KMS-11 (cell line): ENCODE results near the gene CFC1B.
"Not testable (repeated sequence)": the region's sequence is repeated elsewhere in the genome, so short reads cannot be mapped to it uniquely, and the experiment has no call there.

Experiments
- H2AFZ ChIP-seq: fragments of 200-600 bp; sonication (generic); 2 replicates; pipeline ENCODE4 v1.6.1; 2016; ENCODE audit warnings: antibody characterized with exemption, mixed run types, low read depth
- H3K27ac ChIP-seq: fragments of 200-600 bp; sonication (generic); 2 replicates; pipeline ENCODE4 v1.6.1; 2016; ENCODE audit warnings: mild to moderate bottlenecking, mixed run types
- H3K27me3 ChIP-seq: fragments of 200-600 bp; sonication (generic); 2 replicates; pipeline ENCODE4 v1.6.1; 2017; ENCODE audit warnings: mild to moderate bottlenecking, low read depth, mixed run types, moderate library complexity; ENCODE audit not compliant: insufficient read depth
- H3K36me3 ChIP-seq: fragments of 200-600 bp; sonication (generic); 2 replicates; pipeline ENCODE4 v1.6.1; 2017; ENCODE audit warnings: mild to moderate bottlenecking, mixed run types; ENCODE audit not compliant: insufficient read depth
- H3K4me1 ChIP-seq: fragments of 200-600 bp; sonication (generic); 2 replicates; pipeline ENCODE4 v1.6.1; 2016; ENCODE audit warnings: mild to moderate bottlenecking, low read depth, mixed run types; ENCODE audit not compliant: poor library complexity, severe bottlenecking
- H3K4me2 ChIP-seq: fragments of 200-600 bp; sonication (generic); 2 replicates; pipeline ENCODE4 v1.7.0; 2016; ENCODE audit warnings: mild to moderate bottlenecking, mixed run types
- H3K4me3 ChIP-seq: fragments of 200-600 bp; sonication (generic); IDR thresholded peaks from 2 replicates; pipeline ENCODE4 v1.6.1; 2017; ENCODE audit warnings: low read depth, low read length, mixed read lengths; ENCODE audit not compliant: insufficient read depth
- H3K79me2 ChIP-seq: fragments of 200-600 bp; sonication (generic); 2 replicates; pipeline ENCODE4 v1.6.1; 2016; ENCODE audit warnings: low read depth, mixed run types; ENCODE audit not compliant: insufficient read depth
- H3K9ac ChIP-seq: fragments of 200-600 bp; sonication (generic); 2 replicates; pipeline ENCODE4 v1.6.1; 2016; ENCODE audit warnings: mild to moderate bottlenecking, mixed run types
- H4K20me1 ChIP-seq: fragments of 200-600 bp; sonication (generic); 2 replicates; pipeline ENCODE4 v1.6.1; 2016; ENCODE audit warnings: mild to moderate bottlenecking, mixed run types; ENCODE audit not compliant: insufficient read depth

Gene CFC1B

DNA sequence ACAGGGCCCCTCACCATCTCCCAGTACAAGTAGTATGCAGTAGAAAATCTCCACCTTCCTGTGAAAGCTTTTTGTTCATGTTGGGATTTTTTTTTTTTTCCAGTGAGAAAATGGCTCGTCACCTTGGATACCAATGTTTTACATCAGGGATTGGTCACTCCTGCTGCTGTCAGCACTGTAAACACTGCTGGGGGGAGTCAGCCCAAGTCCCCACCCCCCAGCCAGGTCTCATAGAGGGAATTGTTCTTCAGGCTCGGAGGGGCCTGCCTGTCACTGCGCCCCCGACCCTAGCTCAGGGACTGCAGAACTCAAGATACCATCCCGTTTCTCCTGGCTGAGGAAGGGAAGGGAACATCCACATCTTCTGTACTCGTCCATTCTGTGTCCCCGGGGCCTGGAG, at the start of gene CFC1B:
Gene CFC1B, plus strand, starts transcription at position 231 of the 400 bp plus-strand sequence. CDS start 263 bp downstream, outside the sequence.
- not testable (repeated sequence) for H4K20me1 ChIP-seq, H3K27me3 ChIP-seq, H3K9ac ChIP-seq, H3K4me3 ChIP-seq, H3K27ac ChIP-seq, H3K36me3 ChIP-seq, H2AFZ ChIP-seq, H3K4me2 ChIP-seq, H3K79me2 ChIP-seq, H3K4me1 ChIP-seq

DNA sequence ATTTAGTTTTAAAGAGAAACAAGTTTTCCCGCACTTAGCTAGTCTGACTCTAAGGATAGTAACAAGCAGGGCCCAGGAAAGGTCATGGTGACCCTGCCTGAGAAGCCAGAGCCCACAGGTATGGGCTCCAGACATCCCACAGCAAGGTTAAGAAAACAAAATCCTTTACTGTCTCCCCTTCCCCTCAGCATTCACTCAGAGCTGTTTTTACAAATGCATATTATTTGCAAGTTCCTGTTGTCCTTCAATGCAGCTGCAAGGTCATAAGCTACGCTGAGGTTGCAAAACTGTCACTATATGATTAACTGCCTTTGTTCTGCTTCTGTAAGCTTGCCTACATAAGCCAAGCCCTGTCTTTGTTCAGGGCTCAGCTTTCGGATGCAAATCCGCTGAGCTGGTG, 29.9 kb upstream of the CFC1B start:
- not testable (repeated sequence) for H3K79me2 ChIP-seq, H4K20me1 ChIP-seq, H3K9ac ChIP-seq, H3K4me1 ChIP-seq, H2AFZ ChIP-seq, H3K4me3 ChIP-seq, H3K36me3 ChIP-seq, H3K27ac ChIP-seq, H3K27me3 ChIP-seq, H3K4me2 ChIP-seq

DNA sequence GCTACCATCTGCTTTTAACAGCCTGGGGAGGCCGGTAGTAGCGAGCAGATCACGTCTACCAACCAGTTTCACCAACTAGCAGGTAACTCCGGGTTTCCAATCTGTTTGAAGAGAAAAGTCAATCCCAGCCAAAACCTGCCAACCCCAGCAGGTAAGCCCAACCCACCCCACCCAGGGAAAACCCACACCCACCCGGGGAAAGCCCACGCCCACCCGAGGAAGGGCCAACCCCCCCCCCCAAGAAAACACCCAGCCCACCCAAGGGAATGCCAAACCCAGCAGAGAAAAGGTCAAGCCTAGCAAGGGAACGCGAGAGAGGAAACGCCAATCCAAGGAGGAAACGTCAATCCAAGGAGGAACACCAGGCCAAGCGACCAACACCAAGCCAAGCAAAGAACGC, 11.8 kb upstream of the CFC1B start, which contains the start of gene POTEI:
Gene POTEI, minus strand, starts transcription at position 101 of the 400 bp plus-strand sequence. Its CDS starts 93 bp downstream, at position 8.
- not testable (repeated sequence) for H3K9ac ChIP-seq, H3K4me1 ChIP-seq, H3K27me3 ChIP-seq, H3K4me2 ChIP-seq, H2AFZ ChIP-seq, H4K20me1 ChIP-seq, H3K36me3 ChIP-seq, H3K79me2 ChIP-seq, H3K27ac ChIP-seq, H3K4me3 ChIP-seq

- H3K9ac ChIP-seq, H3K4me3 ChIP-seq, H3K4me1 ChIP-seq, H2AFZ ChIP-seq, H3K27ac ChIP-seq, H3K79me2 ChIP-seq, H4K20me1 ChIP-seq, H3K4me2 ChIP-seq, H3K27me3 ChIP-seq, H3K36me3 ChIP-seq: not testable (repeated sequence)
Observed at GRCh38 chr2:130510807-130511746, 9.9 kb upstream of the CFC1B start.

DNA sequence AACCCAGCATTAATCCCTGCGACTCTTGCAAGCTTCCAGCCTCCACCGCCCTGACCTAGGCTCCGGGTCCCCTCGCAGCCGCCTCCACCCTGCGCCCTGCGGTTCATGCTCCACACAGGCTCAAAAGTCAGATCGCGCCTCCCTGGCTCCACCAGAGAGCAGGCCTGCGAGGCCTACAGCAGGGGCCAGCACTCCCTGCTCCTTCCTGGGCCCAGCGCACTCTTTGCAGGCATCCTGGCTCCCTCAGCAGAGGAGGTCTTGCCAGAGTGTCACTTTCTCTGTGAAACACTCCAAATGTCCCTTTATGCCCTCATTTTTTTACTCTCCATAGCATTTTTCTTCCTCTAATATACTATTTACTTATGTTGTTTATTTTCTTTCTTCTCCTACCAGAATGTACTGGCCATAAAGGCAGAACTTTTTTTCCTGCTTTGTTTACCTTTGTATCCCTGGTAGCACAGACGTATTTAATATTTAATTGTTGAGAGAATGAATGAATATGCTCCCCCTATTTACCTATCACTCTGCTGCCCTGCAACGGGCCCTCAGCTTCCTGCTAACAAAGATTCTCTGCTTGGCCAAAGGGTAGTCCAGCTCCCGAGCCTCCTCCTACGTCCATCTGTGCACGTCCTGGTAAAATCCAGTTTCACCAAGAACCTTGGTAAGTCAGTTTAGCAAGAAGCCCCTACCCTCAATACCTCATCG, 9.1 kb upstream of the CFC1B start:
- not testable (repeated sequence) for H4K20me1 ChIP-seq, H3K27ac ChIP-seq, H3K4me2 ChIP-seq, H3K27me3 ChIP-seq, H2AFZ ChIP-seq, H3K9ac ChIP-seq, H3K4me3 ChIP-seq, H3K36me3 ChIP-seq, H3K79me2 ChIP-seq, H3K4me1 ChIP-seq

- not testable (repeated sequence) for H3K9ac ChIP-seq, H3K36me3 ChIP-seq, H3K4me1 ChIP-seq, H3K79me2 ChIP-seq, H3K27me3 ChIP-seq, H3K4me2 ChIP-seq, H4K20me1 ChIP-seq, H2AFZ ChIP-seq, H3K4me3 ChIP-seq, H3K27ac ChIP-seq
Observed at GRCh38 chr2:130518516-130519106, 2.4 kb upstream of the CFC1B start.

DNA sequence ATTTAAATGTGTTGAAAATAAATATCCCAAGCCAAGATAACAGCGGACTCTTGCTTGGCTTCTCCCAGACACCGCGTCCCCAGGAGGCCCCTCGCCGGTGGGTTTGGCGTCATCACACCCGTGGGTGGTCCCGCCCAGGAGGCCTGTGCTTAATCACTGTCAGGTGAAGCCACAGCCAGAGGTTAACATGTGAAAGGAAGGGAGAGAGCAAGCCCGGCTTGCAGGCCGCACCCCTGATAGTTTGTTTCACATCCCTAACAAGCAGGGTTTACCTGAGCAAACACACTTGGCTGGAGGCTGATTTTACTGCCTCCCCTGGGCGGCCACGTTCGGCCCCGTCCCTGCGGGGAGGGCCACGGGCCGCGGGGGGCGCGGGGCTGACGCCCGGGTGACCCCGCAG, 1.4 kb downstream of the CFC1B start:
- not testable (repeated sequence) for H4K20me1 ChIP-seq, H3K27ac ChIP-seq, H3K4me2 ChIP-seq, H3K4me1 ChIP-seq, H3K79me2 ChIP-seq, H3K27me3 ChIP-seq, H3K36me3 ChIP-seq, H3K9ac ChIP-seq, H2AFZ ChIP-seq, H3K4me3 ChIP-seq

DNA sequence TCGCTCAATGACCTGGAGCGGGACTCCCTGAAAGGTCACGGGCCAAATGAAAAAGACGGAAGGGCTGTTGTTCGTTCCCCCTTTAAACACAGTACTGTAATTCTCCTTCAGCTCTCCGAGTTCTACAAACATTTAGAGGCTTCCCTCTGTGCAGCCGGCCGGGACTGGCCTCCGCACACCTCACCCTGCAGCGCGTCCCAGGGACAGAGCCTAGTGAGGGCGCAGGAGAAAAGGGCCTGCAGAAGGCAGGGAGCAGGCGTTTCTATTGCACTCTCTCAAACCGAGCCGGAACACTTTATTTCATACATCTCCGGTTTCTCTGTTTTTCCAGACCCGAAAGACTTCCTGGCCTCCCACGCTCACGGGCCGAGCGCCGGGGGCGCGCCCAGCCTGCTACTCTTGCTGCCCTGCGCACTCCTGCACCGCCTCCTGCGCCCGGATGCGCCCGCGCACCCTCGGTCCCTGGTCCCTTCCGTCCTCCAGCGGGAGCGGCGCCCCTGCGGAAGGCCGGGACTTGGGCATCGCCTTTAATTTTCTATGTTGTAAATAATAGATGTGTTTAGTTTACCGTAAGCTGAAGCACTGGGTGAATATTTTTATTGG, 6.4 kb downstream of the CFC1B start:
- not testable (repeated sequence) for H3K4me2 ChIP-seq, H3K79me2 ChIP-seq, H3K4me3 ChIP-seq, H2AFZ ChIP-seq, H3K4me1 ChIP-seq, H3K9ac ChIP-seq, H4K20me1 ChIP-seq, H3K27ac ChIP-seq, H3K36me3 ChIP-seq, H3K27me3 ChIP-seq

DNA sequence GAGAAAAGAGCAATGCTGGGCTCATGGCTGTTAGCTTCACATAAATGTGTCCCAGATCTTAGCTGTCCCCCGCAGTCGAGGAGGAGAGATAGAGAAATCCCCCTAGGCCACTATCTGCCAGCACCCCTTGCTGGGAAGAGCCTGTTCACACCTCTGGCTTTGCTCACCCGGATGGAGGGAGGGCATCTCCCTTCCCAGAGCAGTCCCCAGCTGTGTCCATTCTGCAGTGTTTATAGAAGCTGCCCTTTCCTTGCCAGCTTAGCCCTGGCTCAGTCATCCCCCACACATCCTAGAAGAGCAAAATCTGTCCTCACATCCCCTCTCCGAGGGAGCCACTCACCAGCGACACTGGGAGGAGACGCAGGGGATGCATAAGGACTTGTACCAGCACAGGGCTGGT, 8.5 kb downstream of the CFC1B start:
- not testable (repeated sequence) for H3K4me3 ChIP-seq, H4K20me1 ChIP-seq, H3K27me3 ChIP-seq, H3K9ac ChIP-seq, H3K79me2 ChIP-seq, H3K36me3 ChIP-seq, H3K27ac ChIP-seq, H2AFZ ChIP-seq, H3K4me2 ChIP-seq, H3K4me1 ChIP-seq
